GM12892 (cell line): Measurements from ENCODE around the gene TESK1.

ENCODE experiments used
- POLR2A ChIP-seq: IDR thresholded peaks from 2 replicates; pipeline ENCODE4 v1.6.1; 2011; ENCODE audit warnings: low read depth, low read length, control low read depth
- POLR2AphosphoS5 ChIP-seq: IDR thresholded peaks from 2 replicates; pipeline ENCODE4 v1.6.1; 2011; ENCODE audit warnings: low read depth, low read length, control low read depth

DNA sequence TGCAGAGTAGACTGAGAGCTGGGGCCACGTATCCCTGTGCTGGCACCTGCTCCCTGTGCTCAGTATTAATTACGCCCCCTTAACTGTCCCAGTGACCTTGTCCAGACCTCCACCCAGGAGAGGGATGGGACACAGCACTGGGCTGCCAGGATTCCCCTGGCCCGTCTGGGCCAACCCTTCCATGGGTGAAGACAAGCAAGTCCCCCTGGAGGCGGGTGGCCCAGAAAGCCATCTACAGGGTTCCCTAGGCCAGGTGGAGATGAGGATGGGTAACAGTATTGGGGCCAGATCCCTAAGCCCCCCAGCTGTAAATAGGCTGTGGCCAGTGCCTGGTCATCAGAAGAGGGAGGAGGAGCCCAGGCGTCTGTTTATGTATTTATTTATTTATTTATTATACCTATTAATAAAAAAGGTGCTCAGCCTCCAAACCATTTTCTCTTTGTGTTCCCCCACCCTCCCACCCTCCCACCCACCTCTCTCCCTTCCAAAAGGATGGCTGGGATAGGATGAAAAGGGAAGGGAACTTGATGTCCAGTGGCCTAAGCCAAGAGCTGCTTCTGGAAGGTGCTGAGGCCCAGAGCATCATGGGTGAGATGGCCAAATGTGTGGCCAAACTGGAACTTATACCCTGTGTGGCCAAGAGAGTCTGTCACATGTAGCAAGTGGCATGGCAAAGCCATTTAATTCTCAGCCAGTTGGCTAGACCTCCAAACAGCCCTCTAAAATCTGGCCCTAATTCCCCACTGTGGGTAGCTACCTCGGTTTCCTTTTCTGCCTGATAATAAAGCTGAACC is 43.4 kb upstream of the TESK1 start:
- TF ChIP-seq POLR2A (no peak), POLR2AphosphoS5 (no peak)
